Stimulated activated CD8-positive, alpha-beta memory T cell treated with anti-CD3 and anti-CD28 coated beads, Interleukin-15, amount 100 ng/mL, for 4 hours (primary cell): ENCODE measurements around the gene FREM2.

ENCODE experiments used
- DNase-seq, 2 donors: peaks; one replicate each; pipeline ENCODE4 v3.0.0-alpha.2; 2020; ENCODE audit warnings: low read depth in 2 of 2

The FREM2 gene

GRCh38 chr13:38897521-38897920 lies 210.6 kb downstream of the FREM2 start:
- no peak for DNase-seq

GRCh38 chr13:38898481-38898880 lies 211.6 kb downstream of the FREM2 start:
- DNase-seq = no peak

GRCh38 chr13:38899571-38899970 lies 212.7 kb downstream of the FREM2 start:
- no peak for DNase-seq

- DNase-seq = no peak
Observed at GRCh38 chr13:38900188-38900587, 213.3 kb downstream of the FREM2 start.

- no peak for DNase-seq
Observed at GRCh38 chr13:38902551-38902950, 215.7 kb downstream of the FREM2 start.

- DNase-seq = no peak
Observed at GRCh38 chr13:38905081-38905480, 218.2 kb downstream of the FREM2 start.

- no peak for DNase-seq
Observed at GRCh38 chr13:38905861-38906260, 219.0 kb downstream of the FREM2 start.

GRCh38 chr13:38908574-38908973 lies 221.7 kb downstream of the FREM2 start:
- no peak for DNase-seq

GRCh38 chr13:38914070-38914469 lies 227.2 kb downstream of the FREM2 start:
- no peak for DNase-seq

GRCh38 chr13:38921081-38921480 lies 234.2 kb downstream of the FREM2 start:
- DNase-seq = no peak

GRCh38 chr13:38922170-38922569 lies 235.3 kb downstream of the FREM2 start:
- DNase-seq = no peak

- DNase-seq = no peak
Observed at GRCh38 chr13:38933786-38934185, 246.9 kb downstream of the FREM2 start.
